Spinal cord (tissue), 10 donors: Measurements from ENCODE around the gene MYO1D. TPM values are rescaled to one million over a fixed set of nuclear protein-coding genes. Genes with fewer than 3 reads are reported as not detected.

ENCODE experiments used
- DNase-seq, 6 donors: peaks; one replicate each; pipeline versions ENCODE4 v3.0.0 to v3.0.0-alpha.2; 2013 to 2015; ENCODE audit warnings: low spot score in 6 of 6, low read depth in 4 of 6
- H3K27ac ChIP-seq: one replicate; pipeline ENCODE4 v1.5.1; 2013; ENCODE audit warnings: low read depth, low read length, control low read depth
- H3K27me3 ChIP-seq: one replicate; pipeline ENCODE4 v1.6.1; 2013; ENCODE audit warnings: low read length; ENCODE audit not compliant: control insufficient read depth, insufficient read depth
- H3K36me3 ChIP-seq: one replicate; pipeline ENCODE4 v1.6.1; 2013; ENCODE audit warnings: low read length; ENCODE audit not compliant: control insufficient read depth, insufficient read depth
- H3K4me1 ChIP-seq: one replicate; pipeline ENCODE4 v1.6.1; 2013; ENCODE audit warnings: low read length; ENCODE audit not compliant: control insufficient read depth, insufficient read depth
- H3K4me3 ChIP-seq: one replicate; pipeline ENCODE4 v1.5.1; 2013; ENCODE audit warnings: low read depth, low read length, control low read depth
- H3K9me3 ChIP-seq: one replicate; pipeline ENCODE4 v1.6.1; 2013; ENCODE audit warnings: low read length; ENCODE audit not compliant: control insufficient read depth, insufficient read depth
- WGBS: methylation state at CpG from one replicate; pipeline ENCODE4 v1.1.5; 2013; ENCODE audit warnings: missing lambda C conversion rate; ENCODE audit not compliant: insufficient coverage; 5-methylcytosine and 5-hydroxymethylcytosine counted together
- polyA plus RNA-seq, 2 donors: library from polyadenylated mRNA; unstranded; fragments of 120-200 nt; gene quantifications; one replicate each; pipeline ENCODE4 v1.2.1, GENCODE V29; 2013; ENCODE audit not compliant: insufficient read length in 2 of 2
- total RNA-seq, 2 donors: library from RNA; depleted of rRNA in 1 of 2; stranded (reverse); fragments of 120-200 nt in 1 of 2; fragments of >200 nt in 1 of 2; gene quantifications; one replicate each; pipeline versions ENCODE4 v1.2.3 to v1.2.4, GENCODE V29; 2013 to 2014
- donor health status: healthy.

The MYO1D gene
- total and polyA plus RNA-seq, 4 donors: 5.0 to 29.1 (median 9.2) TPM

DNA sequence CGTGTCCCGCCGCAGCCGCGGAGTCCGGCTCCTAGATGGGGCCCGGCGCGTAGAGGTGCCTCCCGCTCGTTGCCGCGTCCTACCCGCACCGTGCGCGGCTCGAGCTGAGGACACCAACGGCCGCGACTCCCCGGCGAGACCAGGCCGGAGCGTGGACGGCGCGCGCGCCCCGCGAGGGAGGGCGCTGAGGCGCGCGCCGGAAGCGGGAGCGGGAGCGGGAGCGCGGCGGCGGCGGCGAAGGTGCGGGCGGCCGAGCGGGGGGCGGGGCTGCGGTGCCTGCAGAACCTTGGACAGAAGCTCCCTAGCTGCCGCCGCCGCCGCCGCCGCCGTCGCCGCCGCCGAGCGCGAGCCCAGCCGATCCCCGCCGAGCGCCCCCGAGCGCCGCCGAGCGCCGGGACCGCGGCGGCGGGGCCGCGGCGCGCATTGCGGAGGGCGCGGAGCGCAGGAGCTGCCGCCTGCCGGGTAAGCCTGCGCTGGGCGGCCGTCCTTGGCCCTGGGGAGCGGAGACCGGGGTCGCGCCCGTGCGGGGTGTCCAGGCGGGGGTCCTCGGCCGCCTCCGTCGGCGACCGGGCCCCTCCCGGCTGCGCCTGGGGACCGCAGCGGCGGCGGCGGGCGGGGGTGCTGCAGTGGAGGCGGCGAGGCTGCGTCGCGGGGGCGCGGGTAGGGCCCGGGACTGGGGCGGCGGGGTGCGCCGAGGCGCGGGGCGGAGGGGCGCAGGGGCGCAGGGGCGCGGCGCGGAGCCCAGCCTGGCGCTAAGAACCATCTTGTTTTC lies 390.0 kb downstream of the MYO1D start, which contains the start of gene CDK5R1:
Gene CDK5R1, plus strand, starts transcription at position 293 of the 772 bp plus-strand sequence. CDS start 628 bp downstream, outside the sequence.
- WGBS: under 1% methylated on average over 135 of the region's 135 CpGs
- Histone ChIP-seq H3K9me3 (no peaks in the 10 kb centered on the region), H3K36me3 (peaks cover 43% of the 10 kb centered on the region), H3K4me3 (peak within 1 kb of the TSS; percentile 52), H3K27me3 (no peaks in the 10 kb centered on the region), H3K27ac (peak within 1 kb of the TSS; percentile 86), H3K4me1 (peaks cover 70% of the 10 kb centered on the region)
- DNase-seq: peak in 5 of 6 donors; percentile 66 to 95 (median 74)

DNA sequence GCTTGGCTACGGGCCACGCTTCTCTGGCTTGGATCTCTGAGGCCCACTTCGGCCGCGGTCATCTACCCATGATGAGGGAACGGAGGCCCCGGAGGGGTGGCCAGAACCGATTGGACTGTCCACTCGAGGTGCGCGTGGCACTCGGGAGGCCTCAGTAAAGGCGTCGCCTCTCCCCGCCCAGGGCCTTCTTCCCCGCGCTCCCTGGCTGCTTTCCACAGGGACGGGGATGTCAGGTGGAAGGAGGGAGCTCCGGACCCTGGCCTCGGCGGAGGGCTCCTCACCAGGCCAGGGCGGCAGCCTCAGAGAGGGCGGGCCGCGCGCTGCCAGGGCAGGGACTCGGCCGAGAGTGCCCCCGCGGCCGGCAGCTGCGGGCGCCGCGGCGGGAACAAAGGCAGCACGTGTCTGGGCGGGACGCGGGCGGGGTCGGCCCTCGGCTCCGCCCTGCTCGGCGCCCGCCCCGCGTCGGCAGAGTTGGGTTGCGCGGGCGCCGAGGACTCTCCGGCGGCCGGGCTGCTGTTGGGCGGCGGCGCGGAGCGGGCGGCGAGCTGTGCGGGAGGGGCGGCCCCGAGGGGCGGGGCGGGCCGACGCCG lies 390.7 kb downstream of the MYO1D start:
- Histone ChIP-seq H3K4me1 (peaks cover 63% of the 10 kb centered on the region), H3K36me3 (peaks cover 42% of the 10 kb centered on the region), H3K9me3 (no peaks in the 10 kb centered on the region), H3K4me3 (peak overlapping the region; percentile 50), H3K27ac (peak overlapping the region; percentile 86), H3K27me3 (no peaks in the 10 kb centered on the region)
- DNase-seq: peak in 5 of 6 donors; percentile 76 to 97 (median 85)
- WGBS: 3% methylated on average over 72 of the region's 72 CpGs

- Histone ChIP-seq H3K27ac (peak overlapping the region; percentile 86), H3K4me3 (peak overlapping the region; percentile 50), H3K27me3 (no peaks in the 10 kb centered on the region), H3K4me1 (peaks cover 62% of the 10 kb centered on the region), H3K36me3 (peaks cover 47% of the 10 kb centered on the region), H3K9me3 (no peaks in the 10 kb centered on the region)
- peak in 2 of 6 donors; percentile 20 to 24 for DNase-seq
- 77% methylated on average over 8 of the region's 12 CpGs for WGBS
Measured at GRCh38 chr17:32485261-32486110, 391.4 kb downstream of the MYO1D start.

GRCh38 chr17:32484628-32485027 lies 392.3 kb downstream of the MYO1D start:
- Histone ChIP-seq H3K9me3 (no peaks in the 10 kb centered on the region), H3K4me3 (no peak overlapping the region), H3K27me3 (no peaks in the 10 kb centered on the region), H3K36me3 (peaks cover 48% of the 10 kb centered on the region), H3K4me1 (peaks cover 56% of the 10 kb centered on the region), H3K27ac (no peak overlapping the region)
- DNase-seq: peak in 1 of 6 donors; percentile 42
- WGBS: 87% methylated on average over 5 of the region's 11 CpGs

GRCh38 chr17:32484041-32484461 lies 392.9 kb downstream of the MYO1D start:
- no peaks in the 10 kb centered on the region for H3K27me3 ChIP-seq
- WGBS: 56% methylated on average over 4 of the region's 4 CpGs
- no peaks in the 10 kb centered on the region for H3K9me3 ChIP-seq
- H3K4me3 ChIP-seq: no peak overlapping the region
- H3K27ac ChIP-seq: peak overlapping the region; percentile 94
- H3K36me3 ChIP-seq: peaks cover 48% of the 10 kb centered on the region
- no peak for DNase-seq
- H3K4me1 ChIP-seq: peaks cover 50% of the 10 kb centered on the region

- Histone ChIP-seq H3K9me3 (no peaks in the 10 kb centered on the region), H3K27me3 (no peaks in the 10 kb centered on the region), H3K4me1 (peaks cover 45% of the 10 kb centered on the region), H3K4me3 (peak overlapping the region; percentile 0), H3K36me3 (peaks cover 46% of the 10 kb centered on the region), H3K27ac (peak overlapping the region; percentile 94)
- 7% methylated on average over 6 of the region's 7 CpGs for WGBS
- peak; percentile 57 to 97 (median 82) for DNase-seq
Measured at GRCh38 chr17:32483451-32484019, 393.4 kb downstream of the MYO1D start.

DNA sequence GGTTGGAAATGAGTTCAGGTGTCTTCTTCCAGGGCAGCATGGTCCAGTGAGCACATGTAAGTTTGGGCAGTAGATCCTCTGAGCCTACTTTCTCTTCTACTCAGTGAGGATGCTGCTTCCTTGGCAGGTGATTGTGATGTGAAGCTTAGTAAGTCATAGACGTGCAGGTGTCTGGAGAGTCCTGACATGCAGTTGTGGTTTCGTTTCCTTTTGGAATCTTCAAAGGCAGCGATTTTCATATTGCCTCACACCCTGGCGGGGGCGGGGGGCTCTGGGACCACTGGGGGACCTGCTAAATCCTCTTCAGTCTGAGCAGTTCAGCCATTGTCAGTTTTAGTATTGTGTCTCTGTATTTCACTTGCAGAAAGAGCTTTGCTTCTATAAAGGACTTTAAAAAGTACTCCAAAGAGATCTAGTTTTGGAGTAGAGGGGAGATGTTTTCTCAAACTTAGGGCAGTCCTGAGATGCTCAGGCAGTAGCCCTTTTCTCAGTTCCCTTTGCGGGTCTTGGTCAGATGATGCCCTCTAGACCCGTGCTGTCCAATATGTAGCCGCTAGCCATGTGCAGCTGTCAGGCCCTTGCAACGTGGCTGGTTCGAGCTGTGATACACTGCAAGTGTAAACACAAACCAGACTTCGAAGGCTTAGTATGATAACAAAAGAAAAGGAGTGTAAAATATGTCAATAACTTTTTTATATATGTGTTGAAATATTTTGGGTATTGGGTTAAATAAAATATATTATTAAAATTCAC lies 394.2 kb downstream of the MYO1D start:
- Histone ChIP-seq H3K4me1 (peaks cover 37% of the 10 kb centered on the region), H3K36me3 (peaks cover 40% of the 10 kb centered on the region), H3K4me3 (no peak overlapping the region), H3K27me3 (no peaks in the 10 kb centered on the region), H3K9me3 (no peaks in the 10 kb centered on the region), H3K27ac (peak overlapping the region; percentile 94)
- DNase-seq: no peak
- WGBS: 75% methylated on average over 8 of the region's 11 CpGs

- Histone ChIP-seq H3K4me1 (peaks cover 33% of the 10 kb centered on the region), H3K27ac (no peak overlapping the region), H3K27me3 (no peaks in the 10 kb centered on the region), H3K36me3 (peaks cover 52% of the 10 kb centered on the region), H3K4me3 (no peak overlapping the region), H3K9me3 (no peaks in the 10 kb centered on the region)
- 75% methylated on average over 5 of the region's 8 CpGs for WGBS
- DNase-seq: no peak
Measured at GRCh38 chr17:32481193-32481592, 395.7 kb downstream of the MYO1D start.
